Epithelial cell of esophagus (primary cell): ENCODE data around the gene NEDD9.

Source experiments
- DNase-seq: peaks from one replicate; pipeline ENCODE4 v3.0.0; 2010; ENCODE audit warnings: low read depth
- H3K4me3 ChIP-seq: 2 replicates; pipeline ENCODE4 v1.5.1; 2011; ENCODE audit warnings: mild to moderate bottlenecking, low read length, control low read depth
- CTCF ChIP-seq: IDR thresholded peaks from 2 replicates; pipeline ENCODE4 v1.5.1; 2011; ENCODE audit warnings: low read depth, mild to moderate bottlenecking, low read length, control low read depth, inconsistent platforms; ENCODE audit not compliant: insufficient read depth; ENCODE audit errors: missing control alignments

Gene NEDD9

GRCh38 chr6:11211254-11211653 lies 21.2 kb downstream of the NEDD9 start:
- TF ChIP-seq CTCF: no peak
- H3K4me3 ChIP-seq: no peak overlapping the region

GRCh38 chr6:11210386-11211138 lies 21.9 kb downstream of the NEDD9 start:
- no peak overlapping the region for H3K4me3 ChIP-seq
- no peak for TF ChIP-seq CTCF
- DNase-seq: no peak

More at GRCh38 chr6:11211254-11211653, 21.2 kb downstream of the NEDD9 start:
- no peak for DNase-seq

- DNase-seq: peak; percentile 40
- TF ChIP-seq CTCF: no peak
Observed at GRCh38 chr6:11209906-11210305, 22.6 kb downstream of the NEDD9 start.

GRCh38 chr6:11209369-11209768 lies 23.1 kb downstream of the NEDD9 start:
- peak; percentile 48 for DNase-seq
- no peak overlapping the region for H3K4me3 ChIP-seq
- TF ChIP-seq CTCF: no peak

More at GRCh38 chr6:11209906-11210305, 22.6 kb downstream of the NEDD9 start:
- no peak overlapping the region for H3K4me3 ChIP-seq

GRCh38 chr6:11208854-11209253 lies 23.6 kb downstream of the NEDD9 start:
- DNase-seq: no peak
- TF ChIP-seq CTCF: no peak
- H3K4me3 ChIP-seq: no peak overlapping the region

GRCh38 chr6:11208267-11208666 lies 24.2 kb downstream of the NEDD9 start:
- H3K4me3 ChIP-seq: no peak overlapping the region
- no peak for TF ChIP-seq CTCF
- DNase-seq: no peak
